SH-SY5Y (cell line): Measurements from ENCODE around the gene FGF4.

ENCODE experiments used
- GATA2 ChIP-seq: IDR thresholded peaks from 2 replicates; pipeline ENCODE4 v1.6.1; 2011; ENCODE audit warnings: mild to moderate bottlenecking, low read depth, low read length
- GATA3 ChIP-seq: IDR thresholded peaks from 2 replicates; pipeline ENCODE4 v1.6.1; 2011; ENCODE audit warnings: low read depth, mild to moderate bottlenecking, low read length, moderate library complexity

FGF4 gene

DNA sequence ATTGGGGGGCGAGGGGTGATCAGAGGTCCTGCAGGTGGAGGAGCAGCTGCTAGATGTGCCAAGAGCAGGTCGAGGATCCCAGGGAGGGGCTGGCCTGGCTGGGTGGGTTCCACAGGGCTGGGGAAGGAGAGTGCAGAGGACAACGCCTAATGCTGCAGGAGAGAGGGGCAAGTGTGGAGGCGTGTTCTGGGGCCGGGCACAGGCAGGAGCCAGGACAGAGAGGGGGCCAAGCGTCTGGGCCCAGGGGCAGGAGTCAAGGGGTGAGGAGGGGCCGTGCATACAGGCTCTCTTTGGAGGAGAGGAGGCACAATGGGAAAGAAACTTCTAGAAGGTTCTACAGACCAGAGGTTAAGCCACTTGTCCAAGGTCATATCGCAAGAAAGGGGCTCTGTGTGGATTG is 44.6 kb downstream of the FGF4 start:
- no peak for TF ChIP-seq GATA3
- no peak for TF ChIP-seq GATA2

DNA sequence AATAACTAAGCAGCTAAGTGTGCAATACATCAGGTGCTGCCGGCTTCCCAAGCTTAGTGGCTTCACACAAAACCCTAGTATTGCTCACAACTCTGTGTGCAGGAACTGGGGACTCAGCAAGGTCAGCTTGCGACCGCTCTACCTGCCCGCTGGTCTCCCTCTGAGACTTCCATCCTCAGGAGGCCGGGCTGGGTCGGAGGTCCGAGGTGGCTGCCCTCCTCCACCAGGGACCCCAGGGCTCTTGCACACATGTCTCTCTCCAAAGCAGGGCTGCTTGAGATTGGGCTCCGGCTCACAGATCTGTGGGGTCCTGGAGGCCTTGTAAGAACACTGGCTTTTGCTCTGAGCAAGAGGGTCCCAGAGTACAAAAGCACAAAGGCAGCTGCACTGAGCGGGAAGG is 45.9 kb downstream of the FGF4 start:
- TF ChIP-seq GATA2 (no peak), GATA3 (no peak)

DNA sequence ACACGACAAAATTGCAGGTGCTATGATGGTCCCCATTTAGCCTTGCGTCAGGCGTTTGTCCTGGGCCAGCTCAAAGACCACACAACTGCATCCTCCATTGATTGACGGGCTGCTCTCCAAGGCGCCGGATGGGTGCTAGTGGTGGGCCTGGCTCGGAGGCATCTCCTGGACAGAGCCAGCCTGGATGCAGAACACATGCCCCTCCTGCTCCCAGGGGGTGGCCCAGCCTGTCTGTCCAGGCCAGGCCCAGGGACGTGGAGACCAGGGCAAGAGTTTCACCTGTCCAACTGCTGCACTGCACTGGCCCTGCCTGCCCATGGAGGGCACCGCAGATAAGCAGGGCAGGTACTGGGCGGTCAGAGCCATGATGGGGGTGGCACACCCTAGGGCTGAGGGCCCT is 47.9 kb downstream of the FGF4 start:
- TF ChIP-seq GATA3 (no peak), GATA2 (no peak)

DNA sequence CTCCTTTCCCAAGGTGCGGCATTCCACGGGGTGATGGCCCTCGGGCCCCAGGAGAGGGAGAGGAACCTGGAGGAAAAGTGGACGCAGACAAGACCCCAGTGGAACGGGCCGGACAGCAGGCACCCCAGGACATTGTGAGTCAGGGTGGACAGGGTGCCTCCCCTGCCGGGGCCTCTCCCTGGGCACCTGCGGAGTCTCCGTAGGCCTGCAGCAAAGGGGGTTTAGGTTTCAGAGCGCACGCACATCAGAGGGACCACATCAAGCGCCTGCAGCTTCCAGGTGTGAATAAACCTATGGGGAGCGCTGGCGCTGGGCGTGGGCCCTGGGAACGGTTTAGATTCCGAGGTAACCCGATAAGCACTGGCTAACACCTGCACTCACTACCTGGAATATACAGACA is 48.7 kb downstream of the FGF4 start:
- TF ChIP-seq GATA2 (no peak), GATA3 (no peak)

DNA sequence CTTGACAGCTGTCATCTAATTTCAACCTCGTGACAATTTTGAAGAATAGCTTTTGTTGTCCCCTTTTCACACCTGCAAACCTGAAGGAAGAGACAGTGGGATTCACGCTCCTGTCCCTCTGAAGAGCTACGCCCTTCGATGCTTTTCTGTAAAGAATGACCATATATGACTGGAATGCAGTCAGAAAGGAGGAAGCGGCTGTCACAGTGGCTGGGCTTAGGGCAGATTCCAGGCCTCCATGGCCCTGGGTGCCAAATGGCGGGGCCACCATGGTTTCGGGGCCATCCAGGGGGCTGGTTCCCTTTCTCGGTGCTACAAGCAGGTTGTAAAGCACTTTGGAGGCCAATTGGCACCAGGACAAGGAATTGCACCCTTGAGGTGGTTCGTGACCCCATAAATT is 49.1 kb downstream of the FGF4 start:
- no peak for TF ChIP-seq GATA3
- TF ChIP-seq GATA2, result no peak

DNA sequence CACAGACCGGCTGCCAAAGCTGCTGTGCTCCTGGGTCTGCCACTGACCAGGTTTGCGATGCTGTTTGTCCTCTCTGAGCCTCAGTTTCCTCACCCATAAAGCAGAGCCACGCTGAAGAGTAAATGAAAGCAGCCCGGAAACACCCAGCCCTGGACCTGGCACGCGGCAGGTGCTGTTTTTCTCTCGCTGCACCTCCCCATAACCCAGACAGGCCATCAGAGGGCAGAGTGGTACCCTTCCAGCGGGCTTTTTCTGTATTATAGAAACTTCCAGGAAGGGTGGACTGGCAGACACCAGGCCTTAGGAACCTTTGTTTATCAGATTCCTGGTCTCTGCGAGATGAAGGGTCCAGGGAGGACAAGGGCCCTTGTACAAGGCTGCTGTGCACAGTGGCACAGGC is 53.4 kb downstream of the FGF4 start:
- TF ChIP-seq GATA3, result no peak
- TF ChIP-seq GATA2, result no peak

DNA sequence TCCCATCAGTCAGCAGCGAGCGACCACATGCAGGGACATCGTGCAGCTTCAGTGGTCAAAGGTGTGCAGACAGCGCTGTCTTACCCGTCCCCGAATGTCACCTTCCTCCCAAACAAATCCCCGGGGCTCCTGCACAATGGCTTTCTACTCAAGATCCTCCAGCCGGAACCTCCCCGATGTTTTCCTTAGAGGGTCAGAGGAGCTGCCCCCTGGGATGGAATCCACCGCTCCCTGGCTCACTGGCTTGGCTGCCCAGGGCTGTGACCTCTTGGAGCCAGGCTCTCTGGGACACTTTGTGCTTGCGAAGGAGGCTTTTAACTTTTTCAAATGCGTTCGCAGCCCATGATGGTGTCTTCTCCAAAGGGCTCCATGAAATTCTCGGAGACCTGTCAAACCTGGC is 54.0 kb downstream of the FGF4 start:
- no peak for TF ChIP-seq GATA3
- TF ChIP-seq GATA2, result no peak
